OCI-LY1 (cell line): ENCODE measurements around the gene YTHDC1.

Experiments used
- H2AFZ ChIP-seq: fragments of 200-600 bp; sonication (generic), shearing (Covaris generic); 2 replicates; pipeline ENCODE4 v1.6.0; 2014; ENCODE audit warnings: antibody characterized with exemption, mild to moderate bottlenecking, low read length
- H3F3A ChIP-seq: fragments of 200-600 bp; sonication (generic), shearing (Covaris generic); 2 replicates; pipeline ENCODE4 v1.6.0; 2014; ENCODE audit warnings: mild to moderate bottlenecking, antibody characterized with exemption, low read length, moderate library complexity; ENCODE audit not compliant: insufficient read depth
- H3K27ac ChIP-seq: fragments of 200-600 bp; sonication (generic); 2 replicates; pipeline ENCODE4 v1.5.1; 2014; ENCODE audit warnings: low read length, mixed run types, mild to moderate bottlenecking, low read depth; ENCODE audit not compliant: poor library complexity, severe bottlenecking
- H3K27me3 ChIP-seq: fragments of 200-600 bp; sonication (generic); 2 replicates; pipeline ENCODE4 v1.6.0; 2014; ENCODE audit warnings: antibody characterized with exemption, mild to moderate bottlenecking, low read length, moderate library complexity; ENCODE audit not compliant: insufficient read depth
- H3K36me3 ChIP-seq: fragments of 200-600 bp; sonication (generic); 2 replicates; pipeline ENCODE4 v1.6.1; 2014; ENCODE audit warnings: mild to moderate bottlenecking, antibody characterized with exemption, low read length, moderate library complexity, mixed read lengths; ENCODE audit not compliant: insufficient read depth
- H3K4me1 ChIP-seq: fragments of 200-600 bp; sonication (generic); 2 replicates; pipeline ENCODE4 v1.5.1; 2014; ENCODE audit warnings: mild to moderate bottlenecking, low read length, moderate library complexity; ENCODE audit not compliant: insufficient read depth, severe bottlenecking
- H3K4me2 ChIP-seq: fragments of 200-600 bp; sonication (generic), shearing (Covaris generic); 2 replicates; pipeline ENCODE4 v1.6.1; 2014; ENCODE audit warnings: low read length
- H3K4me3 ChIP-seq: fragments of 200-600 bp; sonication (generic); 2 replicates; pipeline ENCODE4 v1.5.1; 2014; ENCODE audit warnings: low read length, low read depth, mild to moderate bottlenecking, mixed read lengths; ENCODE audit not compliant: poor library complexity, severe bottlenecking
- H3K79me2 ChIP-seq: fragments of 200-600 bp; shearing (Covaris generic); 2 replicates; pipeline ENCODE4 v1.6.1; 2016; ENCODE audit warnings: mixed run types, low read length, mixed read lengths; ENCODE audit not compliant: insufficient read depth
- H3K9ac ChIP-seq: fragments of 200-600 bp; sonication (generic), shearing (Covaris generic); 2 replicates; pipeline ENCODE4 v1.6.1; 2014; ENCODE audit warnings: mild to moderate bottlenecking, low read length, mixed read lengths
- H3K9me2 ChIP-seq: fragments of 200-600 bp; sonication (generic), shearing (Covaris generic); 2 replicates; pipeline ENCODE4 v1.6.1; 2014; ENCODE audit warnings: low read depth, mild to moderate bottlenecking, low read length, mixed read lengths
- H3K9me3 ChIP-seq: fragments of 200-600 bp; shearing (Covaris generic); 2 replicates; pipeline ENCODE4 v1.6.1; 2014; ENCODE audit warnings: low read length, mixed read lengths
- H4K20me1 ChIP-seq: fragments of 200-600 bp; sonication (generic), shearing (Covaris generic); 2 replicates; pipeline ENCODE4 v1.6.0; 2016; ENCODE audit warnings: mild to moderate bottlenecking, low read length; ENCODE audit not compliant: insufficient read depth
- CTCF ChIP-seq: fragments of 200-600 bp; sonication (generic), shearing (Covaris generic); IDR thresholded peaks from 2 replicates; pipeline ENCODE4 v1.5.1; 2017; ENCODE audit warnings: mild to moderate bottlenecking, antibody characterized with exemption, low read length, moderate library complexity, mixed read lengths
- EZH2 ChIP-seq: fragments of 200-600 bp; sonication (generic), shearing (Covaris generic); IDR thresholded peaks from 2 replicates; pipeline ENCODE4 v1.8.0; 2017; ENCODE audit warnings: borderline replicate concordance, mixed run types, mild to moderate bottlenecking, antibody characterized with exemption, low read length, moderate library complexity, mixed read lengths

The YTHDC1 gene

GRCh38 chr4:68369142-68369805 is 19.4 kb upstream of the YTHDC1 start:
- H3F3A ChIP-seq: no peaks in the 10 kb centered on the region
- H3K9ac ChIP-seq: no peak overlapping the region
- H3K4me2 ChIP-seq: no peak overlapping the region
- H3K4me3 ChIP-seq: no peak overlapping the region
- no peaks in the 10 kb centered on the region for H3K36me3 ChIP-seq
- no peak overlapping the region for H2AFZ ChIP-seq
- no peaks in the 10 kb centered on the region for H3K9me3 ChIP-seq
- no peaks in the 10 kb centered on the region for H4K20me1 ChIP-seq
- no peaks in the 10 kb centered on the region for H3K4me1 ChIP-seq
- no peak overlapping the region for H3K27ac ChIP-seq
- H3K79me2 ChIP-seq: no peaks in the 10 kb centered on the region
- peaks cover 7% of the 10 kb centered on the region; the same call in 1 of the 2 replicates for H3K27me3 ChIP-seq
- H3K9me2 ChIP-seq: no peaks in the 10 kb centered on the region
- TF ChIP-seq CTCF (no peak), EZH2 (no peak)

GRCh38 chr4:68368691-68369131 is 18.8 kb upstream of the YTHDC1 start:
- no peak overlapping the region for H3K4me2 ChIP-seq

GRCh38 chr4:68367835-68368234 is 17.9 kb upstream of the YTHDC1 start:
- Histone ChIP-seq H3K36me3 (no peaks in the 10 kb centered on the region), H3K4me2 (no peak overlapping the region), H3K9me3 (no peaks in the 10 kb centered on the region), H4K20me1 (no peaks in the 10 kb centered on the region), H2AFZ (no peak overlapping the region), H3K9ac (no peak overlapping the region), H3K4me3 (no peak overlapping the region), H3K27me3 (peaks cover 7% of the 10 kb centered on the region; the same call in 1 of the 2 replicates), H3K4me1 (no peaks in the 10 kb centered on the region), H3F3A (no peaks in the 10 kb centered on the region), H3K27ac (no peak overlapping the region), H3K79me2 (no peaks in the 10 kb centered on the region), H3K9me2 (no peaks in the 10 kb centered on the region)
- TF ChIP-seq CTCF (no peak), EZH2 (no peak)

More at GRCh38 chr4:68368691-68369131, 18.8 kb upstream of the YTHDC1 start:
- Histone ChIP-seq H2AFZ (no peak overlapping the region), H3K9me2 (no peaks in the 10 kb centered on the region), H3K79me2 (no peaks in the 10 kb centered on the region), H3K27ac (no peak overlapping the region), H3K9me3 (no peaks in the 10 kb centered on the region), H3K4me3 (no peak overlapping the region), H3K36me3 (no peaks in the 10 kb centered on the region), H3K4me1 (no peaks in the 10 kb centered on the region), H3F3A (no peaks in the 10 kb centered on the region), H4K20me1 (no peaks in the 10 kb centered on the region), H3K9ac (no peak overlapping the region), H3K27me3 (peaks cover 7% of the 10 kb centered on the region; the same call in 1 of the 2 replicates)
- no peak for TF ChIP-seq EZH2
- no peak for TF ChIP-seq CTCF
